Hematopoietic multipotent progenitor cell treated with erythropoietin and hydrocortisone succinate and interleukin-3 and kit ligand, for 15 days (in vitro differentiated cells): ENCODE measurements around the gene ZNF337.

ENCODE experiments used
- DNase-seq: peaks from one replicate; pipeline ENCODE4 v3.0.0-alpha.2; 2015; ENCODE audit warnings: low spot score

The ZNF337 gene

GRCh38 chr20:25626779-25627178 is 69.9 kb downstream of the ZNF337 start:
- no peak for DNase-seq

- DNase-seq: no peak
Observed at GRCh38 chr20:25624500-25624939, 72.1 kb downstream of the ZNF337 start.
